ENCODE measurements around the gene NFAT5. TPM values are rescaled to one million over a fixed set of nuclear protein-coding genes. Genes with fewer than 3 reads are reported as not detected.
"Not testable (repeated sequence)": the region's sequence is repeated elsewhere in the genome, so short reads cannot be mapped to it uniquely, and the experiment has no call there.

The NFAT5 gene
- polyA plus RNA-seq, 3 donors: 2.4 to 6.9 (median 2.5) TPM

GRCh38 chr16:69637206-69637865 lies 71.6 kb downstream of the NFAT5 start:
- 95% methylated on average over 1 of the region's 3 CpGs for WGBS (ENCODE audit: insufficient coverage)
- DNase-seq: peak in 1 of 3 donors; percentile 22
- Mint-ChIP-seq H3K9me3 (peaks cover 17 to 30% (median 24%) of the 10 kb centered on the region in 7 donors), H3K36me3 (peaks cover 30 to 35% of the 10 kb centered on the region in 2 donors)
- H3K27ac ChIP-seq (ENCODE audit: low read depth in 1 of 2, low read length in 2 of 2); H3K27me3 Mint-ChIP-seq (ENCODE audit: low read depth in 3 of 3); intact Hi-C loops (cut with micrococcal nuclease); H3K9ac ChIP-seq (ENCODE audit: insufficient read depth, low read length, poor library complexity, severe bottlenecking); H3K4me3 Mint-ChIP-seq; H3K27me3 ChIP-seq (ENCODE audit: control insufficient read depth in 2 of 2, insufficient read depth in 2 of 2, low read length in 2 of 2); H2AFZ ChIP-seq (ENCODE audit: insufficient read depth, low read depth, low read length, poor library complexity, severe bottlenecking); H4K20me1 ChIP-seq (ENCODE audit: insufficient read depth, low read length); H3K4me3 ChIP-seq (replicated peaks in 1 of 3; ENCODE audit: low read depth in 2 of 3, low read length in 3 of 3); H3K4me2 ChIP-seq (replicated peaks; ENCODE audit: extremely low read depth, low read length, poor library complexity, severe bottlenecking); H3K4me1 ChIP-seq (ENCODE audit: control insufficient read depth in 1 of 2, insufficient read depth in 2 of 2, low read length in 2 of 2); H3K27ac Mint-ChIP-seq; H3K79me2 ChIP-seq (ENCODE audit: insufficient read depth, low read length); H3K4me1 Mint-ChIP-seq: not testable (repeated sequence)
- Histone ChIP-seq H3K36me3 (replicated peaks in 1 of 2; ENCODE audit: control insufficient read depth in 1 of 2, insufficient read depth in 2 of 2, low read length in 2 of 2) (peaks cover 8 to 35% of the 10 kb centered on the region in 2 donors), H3K9me3 (replicated peaks in 1 of 2; ENCODE audit: control insufficient read depth in 1 of 2, insufficient read depth in 1 of 2, low read length in 2 of 2) (peaks cover 19% of the 10 kb centered on the region in 2 donors)

- not testable (repeated sequence) for H3K9me3 ChIP-seq (replicated peaks in 1 of 2; ENCODE audit: control insufficient read depth in 1 of 2, insufficient read depth in 1 of 2, low read length in 2 of 2); H3K4me1 Mint-ChIP-seq; H3K4me3 Mint-ChIP-seq; H2AFZ ChIP-seq (ENCODE audit: insufficient read depth, low read depth, low read length, poor library complexity, severe bottlenecking); DNase-seq; H3K9me3 Mint-ChIP-seq; H3K79me2 ChIP-seq (ENCODE audit: insufficient read depth, low read length); H3K4me3 ChIP-seq (replicated peaks in 1 of 3; ENCODE audit: low read depth in 2 of 3, low read length in 3 of 3); H3K27ac ChIP-seq (ENCODE audit: low read depth in 1 of 2, low read length in 2 of 2); H3K27ac Mint-ChIP-seq; H3K27me3 Mint-ChIP-seq (ENCODE audit: low read depth in 3 of 3); H3K9ac ChIP-seq (ENCODE audit: insufficient read depth, low read length, poor library complexity, severe bottlenecking); H3K27me3 ChIP-seq (ENCODE audit: control insufficient read depth in 2 of 2, insufficient read depth in 2 of 2, low read length in 2 of 2); H3K4me2 ChIP-seq (replicated peaks; ENCODE audit: extremely low read depth, low read length, poor library complexity, severe bottlenecking); H3K4me1 ChIP-seq (ENCODE audit: control insufficient read depth in 1 of 2, insufficient read depth in 2 of 2, low read length in 2 of 2)
- no CpG with 5 or more reads among the region's 3 CpGs for whole genome bisulfite sequencing (ENCODE audit: insufficient coverage)
- intact Hi-C loops (cut with micrococcal nuclease): loop anchor here in 1 of 2 donors (10.0 kb wide), 1 partner anchor 69 kb away; no protein-coding TSS in a partner anchor
- peaks cover 15 to 25% of the 10 kb centered on the region in 2 donors for H3K36me3 ChIP-seq (replicated peaks in 1 of 2; ENCODE audit: control insufficient read depth in 1 of 2, insufficient read depth in 2 of 2, low read length in 2 of 2)
- peaks cover 26% of the 10 kb centered on the region for H4K20me1 ChIP-seq (ENCODE audit: insufficient read depth, low read length)
- H3K36me3 Mint-ChIP-seq: peaks cover 16% of the 10 kb centered on the region in 2 donors
Measured at GRCh38 chr16:69643997-69644396, 78.2 kb downstream of the NFAT5 start.

- H4K20me1 ChIP-seq (ENCODE audit: insufficient read depth, low read length): peaks cover 22% of the 10 kb centered on the region
- no peak overlapping the region for H3K9ac ChIP-seq (ENCODE audit: insufficient read depth, low read length, poor library complexity, severe bottlenecking)
- no peak for DNase-seq
- no peak overlapping the region for H3K4me2 ChIP-seq (replicated peaks; ENCODE audit: extremely low read depth, low read length, poor library complexity, severe bottlenecking)
- H3K4me1 ChIP-seq (ENCODE audit: control insufficient read depth in 1 of 2, insufficient read depth in 2 of 2, low read length in 2 of 2): no peaks in the 10 kb centered on the region
- Mint-ChIP-seq H3K9me3 (no peaks in the 10 kb centered on the region), H3K27ac (no peak overlapping the region), H3K27me3 (ENCODE audit: low read depth in 3 of 3) (no peaks in the 10 kb centered on the region), H3K4me3 (no peak overlapping the region), H3K4me1 (peaks cover 2% of the 10 kb centered on the region), H3K36me3 (peaks cover 18 to 20% of the 10 kb centered on the region in 2 donors)
- TF ChIP-seq CTCF (IDR thresholded peaks at IDR 0.05): no peak
- no peak overlapping the region for H3K27ac ChIP-seq (ENCODE audit: low read depth in 1 of 2, low read length in 2 of 2)
- no CpG with 5 or more reads among the region's 1 CpG for WGBS (ENCODE audit: insufficient coverage)
- peaks cover 15 to 30% of the 10 kb centered on the region in 2 donors for H3K36me3 ChIP-seq (replicated peaks in 1 of 2; ENCODE audit: control insufficient read depth in 1 of 2, insufficient read depth in 2 of 2, low read length in 2 of 2)
- H2AFZ ChIP-seq (ENCODE audit: insufficient read depth, low read depth, low read length, poor library complexity, severe bottlenecking): no peak overlapping the region
- no peaks in the 10 kb centered on the region for H3K79me2 ChIP-seq (ENCODE audit: insufficient read depth, low read length)
- H3K27me3 ChIP-seq (ENCODE audit: control insufficient read depth in 2 of 2, insufficient read depth in 2 of 2, low read length in 2 of 2): no peaks in the 10 kb centered on the region
- H3K9me3 ChIP-seq (replicated peaks in 1 of 2; ENCODE audit: control insufficient read depth in 1 of 2, insufficient read depth in 1 of 2, low read length in 2 of 2): no peaks in the 10 kb centered on the region
- no peak overlapping the region for H3K4me3 ChIP-seq (replicated peaks in 1 of 3; ENCODE audit: low read depth in 2 of 3, low read length in 3 of 3)
- intact Hi-C loops (cut with micrococcal nuclease): loop anchor here in 1 of 2 donors (10.0 kb wide), 1 partner anchor 70 kb away; no protein-coding TSS in a partner anchor
Measured at GRCh38 chr16:69644790-69645189, 79.0 kb downstream of the NFAT5 start.

All from CD14-positive monocyte (primary cell).